Aorta (tissue), 5 donors: ENCODE results near the gene GLRX2. TPM values are rescaled to one million over a fixed set of nuclear protein-coding genes. Genes with fewer than 3 reads are reported as not detected.
"Not testable (repeated sequence)": the region's sequence is repeated elsewhere in the genome, so short reads cannot be mapped to it uniquely, and the experiment has no call there.

Experiments used
- ATAC-seq: fragments of 200-7000 bp; cut with Tn5 transposase; one replicate; pipeline ENCODE4 v1.9.1; 2022; ENCODE audit warnings: moderate library complexity; ENCODE audit not compliant: low FRiP score
- DNase-seq, 2 donors: peaks; one replicate each; pipeline ENCODE4 v3.0.0-alpha.2; 2020
- H3K27ac ChIP-seq, 2 donors: one replicate each; pipeline ENCODE4 v1.5.1; 2013; ENCODE audit warnings: low read length in 2 of 2, mild to moderate bottlenecking in 2 of 2, moderate library complexity in 2 of 2, control low read depth in 1 of 2, inconsistent platforms in 1 of 2, low read depth in 1 of 2
- H3K27me3 ChIP-seq, 2 donors: one replicate each; pipeline ENCODE4 v1.6.1; 2013; ENCODE audit warnings: control low read depth in 1 of 2, low read length in 1 of 2, mild to moderate bottlenecking in 1 of 2, moderate library complexity in 1 of 2; ENCODE audit not compliant: insufficient read depth in 2 of 2, control insufficient read depth in 1 of 2
- H3K36me3 ChIP-seq, 2 donors: one replicate each; pipeline ENCODE4 v1.6.1; 2013; ENCODE audit warnings: control low read depth in 1 of 2, low read length in 1 of 2, mild to moderate bottlenecking in 1 of 2; ENCODE audit not compliant: insufficient read depth in 2 of 2, control insufficient read depth in 1 of 2
- H3K4me1 ChIP-seq, 2 donors: one replicate each; pipeline ENCODE4 v1.6.1; 2013; ENCODE audit warnings: low read length in 2 of 2, control low read depth in 1 of 2, mild to moderate bottlenecking in 1 of 2, moderate library complexity in 1 of 2; ENCODE audit not compliant: insufficient read depth in 2 of 2, control insufficient read depth in 1 of 2
- H3K4me3 ChIP-seq, 2 donors: one replicate each; pipeline ENCODE4 v1.5.1; 2013; ENCODE audit warnings: low read length in 2 of 2, control low read depth in 1 of 2, mild to moderate bottlenecking in 1 of 2
- H3K9me3 ChIP-seq: one replicate; pipeline ENCODE4 v1.6.1; 2013; ENCODE audit warnings: mild to moderate bottlenecking, low read length; ENCODE audit not compliant: control insufficient read depth
- WGBS, 2 donors: extraction: QIAGEN DNeasy Blood & Tissue Kit; methylation state at CpG; one replicate each; pipeline ENCODE4 v1.1.7; 2013; 5-methylcytosine and 5-hydroxymethylcytosine counted together
- intact Hi-C, 2 donors: fragments of 100-400 bp; cut with DNase I; formaldehyde crosslinking; loops; one replicate each; pipeline versions ENCODE4 v1.14.2 to v1.15.0; 2022
- polyA plus RNA-seq, 2 donors: library from polyadenylated mRNA; stranded (reverse); fragments of 200-250 nt; gene quantifications; one replicate each; pipeline ENCODE4 v1.2.3, GENCODE V29; 2013
- total RNA-seq, 2 donors: library from RNA; stranded (reverse); fragmentation: NEBNext Ultra II Directional; extraction: Animal tissue kit (Norgen Biotek cat#: 25700); gene quantifications; one replicate each; pipeline ENCODE4 v1.2.1, GENCODE V29; 2021
- donor health status: healthy with polysubstance abuse.
- donor health status: Bipolar disorder and iron deficiency.
- donor health status: DM: no; HTN: no; CAD: no.
- donor health status: DM: no; HTN: no; CAD: no.
- donor health status: DM: yes; HTN: yes; CAD: no.

GLRX2 gene
- total and polyA plus RNA-seq, 4 donors: 13.4 to 30.8 (median 14.6) TPM

DNA sequence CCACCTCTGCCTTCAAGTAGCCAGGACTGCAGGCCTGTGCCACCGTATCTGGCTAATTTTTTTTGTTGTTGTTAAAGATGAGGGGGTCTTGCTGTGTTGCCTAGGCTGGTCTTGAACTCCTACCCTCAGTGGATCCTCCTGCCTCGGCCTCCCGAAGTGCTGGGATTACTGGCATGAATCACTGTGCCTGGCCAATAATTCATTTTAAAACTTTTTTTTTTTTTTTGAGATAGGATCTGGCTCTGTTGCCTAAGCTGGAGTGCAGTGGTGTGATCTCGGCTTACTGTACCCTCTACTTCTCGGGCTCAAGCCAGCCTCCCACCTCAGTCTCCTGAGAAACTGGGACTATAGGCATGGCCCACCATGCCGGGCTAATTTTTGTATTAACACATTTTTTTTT is 20.2 kb upstream of the GLRX2 start:
- Histone ChIP-seq H3K27me3 (no peaks in the 10 kb centered on the region), H3K4me3 (no peak overlapping the region), H3K27ac (no peak overlapping the region), H3K9me3 (no peaks in the 10 kb centered on the region), H3K4me1 (peaks cover 0 to 5% of the 10 kb centered on the region in 2 donors), H3K36me3 (peaks cover 0 to 4% of the 10 kb centered on the region in 2 donors)
- intact Hi-C loops: loop anchor here (5.0 to 10.0 kb wide), 2 partner anchors 33 to 321 kb away; partner anchors contain the start of gene RGS2 (in 1 of the 2)
- 83 to 85% methylated on average over 6 of the region's 6 CpGs for whole genome bisulfite sequencing, 2 donors
- DNase-seq (no peak), ATAC-seq (no peak)

DNA sequence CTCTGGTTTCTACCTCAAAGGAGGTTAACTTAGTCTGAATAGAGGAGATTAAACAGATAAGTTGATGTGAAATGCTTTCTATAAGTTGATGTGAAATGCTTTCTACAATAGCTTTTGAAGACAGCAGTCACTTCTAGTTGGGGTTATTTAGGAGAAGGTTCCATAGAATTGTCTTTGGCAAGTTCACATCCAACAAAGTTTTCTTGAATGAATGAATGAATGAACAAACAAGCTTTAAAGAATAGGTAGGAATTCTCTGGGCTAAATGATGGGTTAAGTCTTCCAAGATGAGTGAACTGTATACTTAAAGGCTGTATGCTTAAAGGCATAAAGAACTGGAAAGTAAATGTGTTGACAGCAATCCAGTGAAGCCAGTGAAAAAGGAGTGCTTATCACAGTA is 18.5 kb upstream of the GLRX2 start:
- Histone ChIP-seq H3K4me3 (no peak overlapping the region), H3K9me3 (no peaks in the 10 kb centered on the region), H3K27ac (no peak overlapping the region), H3K27me3 (no peaks in the 10 kb centered on the region), H3K4me1 (peaks cover 0 to 5% of the 10 kb centered on the region in 2 donors), H3K36me3 (peaks cover 0 to 4% of the 10 kb centered on the region in 2 donors)
- intact Hi-C loops: loop anchor here (2.0 to 10.0 kb wide), 2 partner anchors 19 to 319 kb away; partner anchors contain the start of genes GLRX2 (in 1 of the 2) and RGS2 (in 1 of the 2)
- ATAC-seq: no peak
- no peak for DNase-seq

DNA sequence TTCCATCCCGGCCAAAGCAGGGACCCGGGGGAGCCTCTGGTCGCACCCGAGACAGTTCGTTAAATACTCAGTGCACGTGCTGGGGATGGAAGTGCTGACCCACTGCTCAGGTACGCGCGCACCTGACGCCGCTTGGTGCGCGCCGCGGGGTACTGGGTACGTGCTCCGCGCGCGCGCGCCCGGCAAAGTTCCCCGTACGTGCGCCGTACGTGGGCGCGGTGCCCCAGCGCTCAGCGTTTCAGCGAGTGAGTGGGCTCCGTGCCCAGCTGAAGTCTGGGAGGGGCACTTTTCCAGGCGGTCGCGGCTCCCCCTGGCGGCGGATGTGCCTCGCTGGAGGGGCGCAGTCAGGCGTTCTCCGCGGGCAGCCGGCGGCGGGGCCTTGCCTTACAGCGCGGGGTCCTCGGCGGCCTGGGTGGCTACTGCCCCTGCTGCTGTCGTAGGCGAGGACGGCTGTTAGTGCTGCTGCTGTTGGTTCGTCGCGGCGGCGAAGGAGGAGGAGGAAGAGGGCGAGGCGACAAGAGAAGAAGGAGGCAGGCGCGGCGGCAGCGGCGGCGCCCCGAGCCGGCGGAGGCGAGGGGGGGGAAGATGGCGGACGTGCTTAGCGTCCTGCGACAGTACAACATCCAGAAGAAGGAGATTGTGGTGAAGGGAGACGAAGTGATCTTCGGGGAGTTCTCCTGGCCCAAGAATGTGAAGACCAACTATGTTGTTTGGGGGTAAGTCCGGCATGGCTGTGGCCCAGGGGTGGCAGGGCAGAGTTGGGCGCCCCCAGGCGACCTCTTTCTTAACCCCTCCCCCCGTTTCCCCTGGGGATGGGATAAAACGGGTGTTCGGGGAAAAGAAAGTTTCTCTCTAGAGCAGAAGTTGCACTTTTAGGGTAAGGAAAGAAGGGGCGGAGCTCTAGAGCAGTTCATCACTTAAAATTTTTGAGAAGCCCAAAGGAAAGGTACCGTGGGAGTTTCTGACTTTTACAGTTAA is 16.7 kb upstream of the GLRX2 start, which contains the start of gene CDC73:
Gene CDC73 (plus strand): TSS at position 416 of the 978 bp plus-strand sequence. CDS start 170 bp downstream, at position 586.
- H3K27ac ChIP-seq: peak within 1 kb of the TSS; percentile 53 to 68
- DNase-seq (peak; percentile 99 to 100), ATAC-seq (peak; percentile 100)
- H3K27me3 ChIP-seq: no peaks in the 10 kb centered on the region
- H3K4me3 ChIP-seq: peak within 1 kb of the TSS; percentile 85 to 92
- intact Hi-C loops: loop anchor here (1.0 to 10.0 kb wide), 4 partner anchors 17 to 317 kb away; partner anchors contain the start of genes GLRX2 (in 2 of the 2), RGS2 (in 1 of the 2), RO60 (in 1 of the 2) and UCHL5 (in 1 of the 2)
- 0 to 1% methylated on average over 69 to 85 of the region's 85 CpGs for WGBS, 2 donors
- H3K4me1 ChIP-seq: peaks cover 0 to 5% of the 10 kb centered on the region in 2 donors
- H3K9me3 ChIP-seq: no peaks in the 10 kb centered on the region
- H3K36me3 ChIP-seq: peaks cover 0 to 4% of the 10 kb centered on the region in 2 donors

DNA sequence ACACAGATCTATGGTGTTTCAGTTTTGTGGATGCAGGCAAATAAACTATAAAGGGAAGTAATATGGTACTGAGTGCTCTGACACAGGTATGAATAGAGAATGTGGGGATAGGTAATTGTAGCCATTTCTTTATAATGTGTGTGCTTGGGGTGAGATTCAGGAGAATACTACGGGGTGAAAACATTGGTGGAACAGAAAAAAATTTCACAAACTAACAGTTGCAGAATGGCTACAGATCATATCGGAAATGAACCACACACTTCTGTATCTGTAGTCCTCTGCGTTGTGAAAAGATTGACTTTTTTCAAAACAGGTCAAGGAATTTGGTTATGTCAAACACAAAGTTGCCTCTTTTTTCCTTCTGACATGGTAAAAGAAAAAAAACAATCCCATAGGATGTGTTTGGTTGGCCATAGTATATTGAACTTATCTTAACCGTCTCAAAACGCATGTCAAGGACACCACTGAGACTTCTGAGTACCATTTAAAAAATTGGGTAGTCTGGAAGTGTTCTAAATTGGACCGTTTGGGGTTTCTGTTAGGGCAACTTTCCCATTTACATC is 15.5 kb upstream of the GLRX2 start:
- 65 to 66% methylated on average over 6 of the region's 6 CpGs for WGBS, 2 donors
- Histone ChIP-seq H3K36me3 (peaks cover 0 to 4% of the 10 kb centered on the region in 2 donors), H3K4me3 (no peak overlapping the region), H3K9me3 (no peaks in the 10 kb centered on the region), H3K27me3 (no peaks in the 10 kb centered on the region), H3K4me1 (peaks cover 0 to 8% of the 10 kb centered on the region in 2 donors), H3K27ac (no peak overlapping the region)
- DNase-seq (no peak), ATAC-seq (no peak)
- intact Hi-C loops: loop anchor here in 1 of 2 donors (1.0 to 10.0 kb wide), 2 partner anchors 61 to 316 kb away; partner anchors contain the start of genes RGS2, RO60 and UCHL5

DNA sequence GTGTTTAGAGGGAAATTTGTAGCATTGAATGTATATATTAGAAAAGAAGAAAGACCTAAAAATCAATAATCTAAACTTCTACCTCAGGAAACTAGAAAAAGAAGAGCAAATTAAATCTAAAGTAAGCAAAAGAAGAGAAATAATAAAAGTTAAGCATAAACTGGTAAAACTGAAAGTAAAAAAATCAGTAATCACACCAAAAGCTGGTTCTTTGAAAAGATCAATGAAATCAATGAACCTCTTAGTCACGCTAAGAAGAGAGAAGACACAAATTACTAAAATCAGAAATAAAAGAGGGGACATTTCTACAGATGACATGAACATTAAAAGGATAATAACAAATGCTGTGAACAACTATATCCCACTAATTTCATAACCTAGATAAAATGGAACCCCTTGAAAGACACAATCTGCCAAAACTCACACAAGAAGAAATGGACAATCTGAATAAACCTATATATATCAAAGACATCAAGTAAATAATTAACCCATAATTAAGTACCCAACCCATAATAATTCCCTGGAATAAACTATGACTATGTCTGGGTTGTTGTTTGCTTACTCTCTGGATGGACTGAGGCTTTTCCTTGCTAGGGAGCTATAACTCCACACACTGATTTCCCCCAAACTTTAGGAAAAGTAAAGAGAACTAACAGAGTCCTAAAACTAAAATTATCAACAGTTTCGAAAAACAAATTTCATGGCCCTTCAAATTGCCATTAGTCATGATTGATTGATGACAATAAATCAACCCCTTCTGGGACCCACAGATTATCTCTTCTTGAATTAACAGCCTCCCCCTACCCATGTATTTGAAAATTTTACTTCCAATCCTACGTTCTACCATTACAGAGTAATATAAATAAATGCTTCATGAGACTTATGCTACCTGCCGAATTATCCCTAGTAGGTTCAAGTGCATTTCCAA is 13.9 kb upstream of the GLRX2 start:
- H3K9me3 ChIP-seq: no peaks in the 10 kb centered on the region
- 81 to 86% methylated on average over 4 of the region's 4 CpGs for WGBS, 2 donors
- DNase-seq (no peak), ATAC-seq (no peak)
- no peak overlapping the region for H3K4me3 ChIP-seq
- no peak overlapping the region for H3K27ac ChIP-seq
- no peaks in the 10 kb centered on the region for H3K36me3 ChIP-seq
- intact Hi-C loops: no loop called here
- H3K27me3 ChIP-seq: no peaks in the 10 kb centered on the region
- H3K4me1 ChIP-seq: peaks cover 0 to 5% of the 10 kb centered on the region in 2 donors

DNA sequence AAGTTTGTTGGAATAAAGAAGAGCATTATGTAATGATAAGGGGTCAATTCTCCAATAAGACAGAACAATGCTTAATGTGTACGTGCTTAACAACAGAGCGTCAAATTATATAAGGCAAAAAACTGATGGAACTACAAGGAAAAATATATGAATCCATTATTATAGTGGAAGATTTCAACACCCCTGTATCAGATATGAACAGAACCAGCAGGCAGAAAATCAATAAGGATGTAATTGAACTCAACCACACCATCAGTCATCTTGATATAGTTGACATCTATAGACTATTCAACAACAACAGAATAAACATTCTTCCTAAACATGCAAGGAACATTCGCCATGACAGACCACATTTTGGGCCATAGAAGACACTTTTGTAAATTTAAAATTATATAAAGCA is 13.0 kb upstream of the GLRX2 start:
- peaks cover 0 to 3% of the 10 kb centered on the region in 2 donors for H3K4me1 ChIP-seq
- H3K27me3 ChIP-seq: no peaks in the 10 kb centered on the region
- WGBS, 2 donors: 86 to 89% methylated on average over 3 of the region's 3 CpGs
- H3K36me3 ChIP-seq: no peaks in the 10 kb centered on the region
- no peak overlapping the region for H3K27ac ChIP-seq
- no peaks in the 10 kb centered on the region for H3K9me3 ChIP-seq
- ATAC-seq (no peak), DNase-seq (no peak)
- no peak overlapping the region for H3K4me3 ChIP-seq
- intact Hi-C loops: no loop called here

DNA sequence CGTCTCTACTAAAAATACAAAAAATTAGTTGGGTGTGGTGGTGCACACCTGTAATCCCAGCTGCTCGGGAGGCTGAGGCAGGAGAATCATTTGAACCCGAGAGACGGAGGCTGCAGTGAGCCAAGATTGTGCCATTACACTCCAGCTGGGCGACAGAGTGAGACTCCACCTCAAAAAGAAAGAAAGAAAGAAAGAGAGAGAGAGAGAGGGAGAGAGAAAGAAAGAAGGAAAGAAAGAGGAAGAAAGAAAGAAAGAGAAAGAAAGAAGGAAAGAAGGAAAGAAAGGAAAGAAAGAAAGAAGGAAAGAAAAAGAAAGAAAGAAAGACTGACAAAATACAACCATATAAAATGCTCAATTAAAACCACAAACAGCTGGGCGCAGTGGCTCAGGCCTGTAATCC is 12.0 kb upstream of the GLRX2 start:
- H3K27me3 ChIP-seq, H3K36me3 ChIP-seq, H3K4me1 ChIP-seq, intact Hi-C loops, H3K27ac ChIP-seq, ATAC-seq, H3K4me3 ChIP-seq, DNase-seq, H3K9me3 ChIP-seq: not testable (repeated sequence)
- 95 to 97% methylated on average over 6 of the region's 6 CpGs for WGBS, 2 donors
